Ovary (tissue), 3 donors: ENCODE results near the gene CCDC184.

Source experiments
- CTCF ChIP-seq, 3 donors: fragments of 450-650 bp in 2 of 3; fragments of 200-600 bp in 1 of 3; IDR thresholded peaks; one replicate each; pipeline versions ENCODE4 v1.5.1 to v1.8.0; 2016 to 2022; ENCODE audit warnings: antibody characterized with exemption in 3 of 3, mild to moderate bottlenecking in 1 of 3
- EP300 ChIP-seq: sonication (generic); formaldehyde crosslinking; IDR thresholded peaks from one replicate; pipeline ENCODE4 v1.6.1; 2017; ENCODE audit warnings: antibody characterized with exemption
- POLR2A ChIP-seq: fragments of 450-650 bp; IDR thresholded peaks from one replicate; pipeline ENCODE4 v1.6.1; 2017; ENCODE audit warnings: antibody characterized with exemption, mild to moderate bottlenecking, moderate library complexity
- donor health status: DM: no; HTN: no; CAD: no.

GRCh38 chr12:48221645-48222044, 38.2 kb downstream of the CCDC184 start:
- TF ChIP-seq EP300 (no peak), CTCF (IDR thresholded peaks at IDR 0.05) (no peak), POLR2A (no peak)
